Upper lobe of right lung (tissue), 1 donor: ENCODE measurements around the gene SEMA3A. TPM values are rescaled to one million over a fixed set of nuclear protein-coding genes. Genes with fewer than 3 reads are reported as not detected.

ENCODE experiments used
- ATAC-seq: fragments of 200-7000 bp; cut with Tn5 transposase; one replicate; pipeline ENCODE4 v1.9.1; 2020; ENCODE audit warnings: mild to moderate bottlenecking, moderate library complexity
- DNase-seq: peaks from one replicate; pipeline ENCODE4 v3.0.0-alpha.2; 2020
- H3K27ac ChIP-seq: fragments of 200-600 bp; one replicate; pipeline ENCODE4 v1.8.0; 2022
- H3K27me3 ChIP-seq: fragments of 200-600 bp; one replicate; pipeline ENCODE4 v1.8.0; 2022; ENCODE audit warnings: mild to moderate bottlenecking
- H3K36me3 ChIP-seq: fragments of 200-600 bp; one replicate; pipeline ENCODE4 v1.8.0; 2022
- H3K4me1 ChIP-seq: fragments of 200-600 bp; one replicate; pipeline ENCODE4 v1.8.0; 2022
- H3K4me3 ChIP-seq: fragments of 200-600 bp; one replicate; pipeline ENCODE4 v1.8.0; 2022; ENCODE audit warnings: mild to moderate bottlenecking
- H3K9me3 ChIP-seq: fragments of 200-600 bp; one replicate; pipeline ENCODE4 v1.8.0; 2022
- intact Hi-C: fragments of 100-400 bp; cut with DNase I; formaldehyde crosslinking; loops from one replicate; pipeline ENCODE4 v1.11.0; 2022
- total RNA-seq: library from RNA; stranded (reverse); fragmentation: NEBNext Ultra II Directional; extraction: Animal tissue kit (Norgen Biotek cat#: 25700); gene quantifications from one replicate; pipeline ENCODE4 v1.2.1, GENCODE V29; 2021
- TF ChIP-seq, protein P1 (sequence below): fragments of 200-600 bp; IDR thresholded peaks from one replicate; pipeline ENCODE4 v1.8.0; 2022; ENCODE audit warnings: antibody characterized with exemption
- donor health status: DM: no; HTN: yes; CAD: no; lungs with severe emphysema.

Gene SEMA3A
- total RNA-seq, 1 donor from 2014 or later, result 12.0 TPM

DNA sequence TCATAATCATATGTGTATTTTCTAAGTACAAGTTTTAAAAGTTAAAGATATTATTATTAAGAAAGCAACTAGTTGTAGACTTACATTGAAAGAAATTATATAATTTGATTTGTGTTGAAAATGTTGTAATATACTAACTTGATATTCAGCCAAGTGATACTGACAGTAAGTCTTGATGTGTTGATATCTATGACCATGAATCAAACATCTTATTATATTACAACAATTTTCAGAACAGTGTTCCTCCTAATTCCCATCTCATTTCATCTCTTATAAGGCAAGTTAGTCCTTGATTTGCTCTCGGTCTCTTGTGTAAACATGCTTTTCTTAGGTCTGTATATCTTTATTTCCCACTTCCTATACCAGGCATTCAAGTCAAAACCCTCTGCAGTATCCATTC lies 276.4 kb downstream of the SEMA3A start:
- Histone ChIP-seq H3K9me3 (no peaks in the 10 kb centered on the region), H3K4me3 (no peak overlapping the region), H3K36me3 (no peaks in the 10 kb centered on the region), H3K27me3 (no peaks in the 10 kb centered on the region), H3K27ac (no peak overlapping the region), H3K4me1 (no peaks in the 10 kb centered on the region)
- TF ChIP-seq, protein P1, sequence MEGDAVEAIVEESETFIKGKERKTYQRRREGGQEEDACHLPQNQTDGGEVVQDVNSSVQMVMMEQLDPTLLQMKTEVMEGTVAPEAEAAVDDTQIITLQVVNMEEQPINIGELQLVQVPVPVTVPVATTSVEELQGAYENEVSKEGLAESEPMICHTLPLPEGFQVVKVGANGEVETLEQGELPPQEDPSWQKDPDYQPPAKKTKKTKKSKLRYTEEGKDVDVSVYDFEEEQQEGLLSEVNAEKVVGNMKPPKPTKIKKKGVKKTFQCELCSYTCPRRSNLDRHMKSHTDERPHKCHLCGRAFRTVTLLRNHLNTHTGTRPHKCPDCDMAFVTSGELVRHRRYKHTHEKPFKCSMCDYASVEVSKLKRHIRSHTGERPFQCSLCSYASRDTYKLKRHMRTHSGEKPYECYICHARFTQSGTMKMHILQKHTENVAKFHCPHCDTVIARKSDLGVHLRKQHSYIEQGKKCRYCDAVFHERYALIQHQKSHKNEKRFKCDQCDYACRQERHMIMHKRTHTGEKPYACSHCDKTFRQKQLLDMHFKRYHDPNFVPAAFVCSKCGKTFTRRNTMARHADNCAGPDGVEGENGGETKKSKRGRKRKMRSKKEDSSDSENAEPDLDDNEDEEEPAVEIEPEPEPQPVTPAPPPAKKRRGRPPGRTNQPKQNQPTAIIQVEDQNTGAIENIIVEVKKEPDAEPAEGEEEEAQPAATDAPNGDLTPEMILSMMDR, result no peak
- DNase-seq (no peak), ATAC-seq (no peak)
- intact Hi-C loops, result no loop called here

DNA sequence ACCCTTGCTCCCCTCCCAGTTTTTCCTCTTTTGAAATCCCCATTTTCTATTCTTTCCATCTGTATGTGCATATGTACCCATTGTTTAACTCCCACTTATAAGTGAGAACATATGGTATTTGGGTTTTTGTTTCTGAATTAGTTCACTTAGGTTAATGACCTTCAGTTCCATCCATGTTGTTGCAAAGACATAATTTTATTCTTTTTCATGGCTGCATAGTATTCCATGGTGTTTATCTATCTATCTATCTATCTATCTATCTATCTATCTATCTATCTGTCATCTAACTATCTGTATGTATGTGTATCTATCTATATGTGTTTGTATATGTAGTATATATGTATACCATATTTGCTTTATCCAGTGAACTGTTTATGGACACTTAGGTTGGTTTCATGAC lies 281.4 kb downstream of the SEMA3A start:
- Histone ChIP-seq H3K4me1 (no peaks in the 10 kb centered on the region), H3K27ac (no peak overlapping the region), H3K27me3 (no peaks in the 10 kb centered on the region), H3K36me3 (no peaks in the 10 kb centered on the region), H3K9me3 (no peaks in the 10 kb centered on the region), H3K4me3 (no peak overlapping the region)
- intact Hi-C loops, result no loop called here
- TF ChIP-seq, protein P1, result no peak
- no peak for DNase-seq
- no peak for ATAC-seq

DNA sequence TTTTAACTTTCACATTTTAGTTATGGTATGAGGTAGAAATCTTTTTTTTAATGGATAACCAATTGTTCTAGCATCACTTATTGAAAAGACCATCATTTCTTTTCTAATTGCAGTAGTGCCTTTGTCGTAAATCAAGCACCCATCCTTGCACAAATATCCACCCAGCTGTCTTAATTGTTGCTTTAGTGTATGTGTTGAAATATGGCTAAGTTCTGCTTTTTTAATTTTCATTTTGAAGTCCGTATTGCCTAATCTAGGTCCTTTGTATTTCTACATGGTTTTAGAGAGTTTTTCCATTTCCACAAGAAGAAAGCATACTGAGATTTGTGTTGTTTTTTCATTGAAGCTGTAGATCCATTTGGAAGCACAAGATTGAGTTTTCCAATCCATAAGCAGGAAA lies 286.1 kb downstream of the SEMA3A start:
- H3K9me3 ChIP-seq, result no peaks in the 10 kb centered on the region

More for the DNA sequence above, 286.1 kb downstream of the SEMA3A start:
- H3K27ac ChIP-seq, result no peak overlapping the region
- DNase-seq (no peak), ATAC-seq (no peak)
- intact Hi-C loops, result no loop called here
- no peak overlapping the region for H3K4me3 ChIP-seq
- H3K36me3 ChIP-seq, result no peaks in the 10 kb centered on the region
- TF ChIP-seq, protein P1, result no peak
- H3K27me3 ChIP-seq, result no peaks in the 10 kb centered on the region
- no peaks in the 10 kb centered on the region for H3K4me1 ChIP-seq
